H1 (cell line): ENCODE data around the gene TMEM128. TPM values are rescaled to one million over a fixed set of nuclear protein-coding genes. Genes with fewer than 3 reads are reported as not detected.

ENCODE experiments used
- CTCF ChIA-PET: fragments of 300-600 bp; sonication (Branson Sonifier 250); formaldehyde crosslinking; loops from one replicate; lab custom pipeline; 2021; ENCODE audit not compliant: partially characterized antibody; lab: Charles Lee
- POLR2A ChIA-PET: fragments of 300-600 bp; sonication (Branson Sonifier 250); formaldehyde crosslinking; loops from one replicate; lab custom pipeline; 2021; ENCODE audit warnings: inconsistent platforms; ENCODE audit not compliant: partially characterized antibody; lab: Charles Lee
- DNase-seq, 2 experiments: peaks; one replicate each; pipeline versions ENCODE4 v3.0.0 to v3.0.0-alpha.2; 2010 to 2022; ENCODE audit warnings: low spot score in 2 of 2, low read depth in 1 of 2, mixed read lengths in 1 of 2
- FAIRE-seq: peaks from 2 replicates; lab custom pipeline; 2011; peaks lifted over from hg19 to GRCh38; lab: Jason Lieb, UNC
- H2AFZ ChIP-seq: 2 replicates; pipeline ENCODE4 v1.8.1; 2012; ENCODE audit warnings: low read length, inconsistent platforms
- H2AK5ac ChIP-seq: 2 replicates; pipeline ENCODE4 v1.6.1; 2013; ENCODE audit warnings: low read depth, low read length
- H2BK120ac ChIP-seq: replicated peaks from 2 replicates; pipeline ENCODE3; 2013; ENCODE audit warnings: low read depth, low read length, inconsistent platforms
- H2BK12ac ChIP-seq: 2 replicates; pipeline ENCODE4 v1.6.1; 2013; ENCODE audit warnings: low read depth, low read length
- H2BK15ac ChIP-seq: 2 replicates; pipeline ENCODE4 v1.6.1; 2013; ENCODE audit warnings: low read length
- H2BK20ac ChIP-seq: 2 replicates; pipeline ENCODE4 v1.6.1; 2013; ENCODE audit warnings: low read length
- H2BK5ac ChIP-seq: 2 replicates; pipeline ENCODE4 v1.6.1; 2013; ENCODE audit warnings: low read depth, low read length
- H3K14ac ChIP-seq: 2 replicates; pipeline ENCODE4 v1.6.1; 2013; ENCODE audit warnings: inconsistent platforms; ENCODE audit not compliant: insufficient read length
- H3K18ac ChIP-seq: 2 replicates; pipeline ENCODE4 v1.6.1; 2013; ENCODE audit warnings: low read length; ENCODE audit errors: extremely low read depth
- H3K23ac ChIP-seq: 2 replicates; pipeline ENCODE4 v1.6.1; 2013; ENCODE audit warnings: inconsistent platforms; ENCODE audit not compliant: insufficient read length
- H3K23me2 ChIP-seq: 2 replicates; pipeline ENCODE4 v1.6.1; 2013; ENCODE audit warnings: low read depth, low read length
- H3K27ac ChIP-seq: 2 replicates; pipeline ENCODE4 v1.6.1; 2011; ENCODE audit warnings: low read depth, low read length, inconsistent platforms
- H3K27me3 ChIP-seq, 4 experiments: replicated peaks in 1 of 4; 1 replicate in 1 of 4; 2 replicates in 3 of 4; pipeline versions ENCODE4 v1.6.1 to v1.8.1; 2011 to 2013; ENCODE audit warnings: low read length in 3 of 4, mild to moderate bottlenecking in 3 of 4, inconsistent platforms in 2 of 4, mixed read lengths in 2 of 4, moderate library complexity in 1 of 4; ENCODE audit not compliant: control insufficient read depth in 3 of 4, insufficient read depth in 3 of 4; ENCODE audit errors: extremely low read depth in 1 of 4
- H3K36me3 ChIP-seq, 4 experiments: 2 replicates each; pipeline versions ENCODE4 v1.6.1 to v1.8.1; 2011 to 2013; ENCODE audit warnings: mild to moderate bottlenecking in 4 of 4, low read length in 3 of 4, moderate library complexity in 2 of 4, control low read depth in 1 of 4, inconsistent platforms in 1 of 4; ENCODE audit not compliant: insufficient read depth in 4 of 4, control insufficient read depth in 2 of 4
- H3K4ac ChIP-seq: replicated peaks from 2 replicates; pipeline ENCODE3; 2013; ENCODE audit warnings: low read length, low read depth, mixed read lengths, inconsistent platforms; ENCODE audit not compliant: insufficient read length
- H3K4me1 ChIP-seq, 4 experiments: replicated peaks in 1 of 4; 1 replicate in 1 of 4; 2 replicates in 3 of 4; pipeline versions ENCODE4 v1.6.1 to v1.8.1; 2011 to 2013; ENCODE audit warnings: low read length in 3 of 4, inconsistent platforms in 2 of 4, mixed read lengths in 1 of 4; ENCODE audit not compliant: insufficient read depth in 4 of 4, control insufficient read depth in 3 of 4
- H3K4me2 ChIP-seq, 2 experiments: 2 replicates each; pipeline versions ENCODE4 v1.6.1 to v1.8.1; 2011 to 2013; ENCODE audit warnings: low read depth in 2 of 2, low read length in 2 of 2, control low read depth in 1 of 2, inconsistent platforms in 1 of 2, mild to moderate bottlenecking in 1 of 2; ENCODE audit not compliant: insufficient read depth in 1 of 2
- H3K4me3 ChIP-seq, 4 experiments: fragments of 200-600, 300-600 bp in 1 of 4; sonication (generic), shearing (Covaris generic), sonication (Bioruptor Twin) in 1 of 4; 2 replicates each; pipeline versions ENCODE4 v1.5.1 to v1.8.1; 2011 to 2016; ENCODE audit warnings: low read length in 4 of 4, low read depth in 3 of 4, control low read depth in 2 of 4, inconsistent platforms in 2 of 4, mild to moderate bottlenecking in 2 of 4, mixed read lengths in 1 of 4, moderate library complexity in 1 of 4; ENCODE audit not compliant: insufficient read depth in 2 of 4; ENCODE audit errors: extremely low read depth in 1 of 4
- H3K56ac ChIP-seq: replicated peaks from 2 replicates; pipeline ENCODE3; 2013; ENCODE audit warnings: low read depth, mild to moderate bottlenecking, mixed read lengths, low read length, inconsistent platforms; ENCODE audit not compliant: insufficient read length
- H3K79me1 ChIP-seq: 2 replicates; pipeline ENCODE4 v1.6.1; 2013; ENCODE audit warnings: low read depth, low read length, control low read depth
- H3K79me2 ChIP-seq, 2 experiments: 2 replicates each; pipeline versions ENCODE4 v1.6.1 to v1.8.1; 2012 to 2013; ENCODE audit warnings: low read length in 2 of 2, mild to moderate bottlenecking in 2 of 2, inconsistent platforms in 1 of 2; ENCODE audit not compliant: insufficient read depth in 2 of 2, control insufficient read depth in 1 of 2
- H3K9ac ChIP-seq, 4 experiments: replicated peaks in 1 of 4; 1 replicate in 1 of 4; 2 replicates in 3 of 4; pipeline versions ENCODE4 v1.6.1 to v1.8.1; 2011 to 2013; ENCODE audit warnings: low read depth in 3 of 4, low read length in 3 of 4, control low read depth in 2 of 4, mild to moderate bottlenecking in 2 of 4, moderate library complexity in 2 of 4, inconsistent platforms in 1 of 4; ENCODE audit errors: extremely low read depth in 1 of 4
- H3K9me3 ChIP-seq, 2 experiments: 2 replicates each; pipeline versions ENCODE4 v1.6.1 to v1.8.1; 2012 to 2013; ENCODE audit warnings: mild to moderate bottlenecking in 2 of 2, moderate library complexity in 2 of 2, control low read depth in 1 of 2, inconsistent platforms in 1 of 2, low read depth in 1 of 2, low read length in 1 of 2, mixed read lengths in 1 of 2; ENCODE audit not compliant: insufficient read depth in 2 of 2
- H4K20me1 ChIP-seq, 2 experiments: replicated peaks in 1 of 2; 2 replicates each; pipeline versions ENCODE3 to v1.8.1; 2011 to 2013; ENCODE audit warnings: inconsistent platforms in 2 of 2, low read length in 2 of 2, mild to moderate bottlenecking in 1 of 2; ENCODE audit not compliant: insufficient read depth in 2 of 2, control insufficient read depth in 1 of 2
- H4K5ac ChIP-seq: 2 replicates; pipeline ENCODE4 v1.6.1; 2013; ENCODE audit warnings: low read length, low read depth, mixed read lengths, inconsistent platforms; ENCODE audit not compliant: insufficient read length
- H4K8ac ChIP-seq: 2 replicates; pipeline ENCODE4 v1.8.0; 2013; ENCODE audit warnings: mild to moderate bottlenecking, moderate library complexity, low read length, inconsistent platforms; ENCODE audit not compliant: insufficient read depth; ENCODE audit errors: extremely low read depth
- H4K91ac ChIP-seq: replicated peaks from 2 replicates; pipeline ENCODE3; 2013; ENCODE audit warnings: low read length, mixed read lengths, inconsistent platforms; ENCODE audit not compliant: insufficient read length
- JUN ChIP-seq: IDR thresholded peaks from 2 replicates; pipeline ENCODE4 v1.6.1; 2011; ENCODE audit warnings: low read depth, mild to moderate bottlenecking, improper control_type of control experiment, low read length
- WGBS, 2 experiments: shearing (Covaris generic) in 1 of 2; methylation state at CpG; one replicate each; pipeline versions ENCODE4 v1.1.6 to v1.1.7; 2013 to 2015; ENCODE audit warnings: low lambda C conversion rate in 2 of 2, mixed read lengths in 2 of 2, inconsistent platforms in 1 of 2, low coverage in 1 of 2, missing lambda C conversion rate in 1 of 2; ENCODE audit not compliant: insufficient replicate concordance in 2 of 2, insufficient coverage in 1 of 2, insufficient read length in 1 of 2; ENCODE audit errors: extremely low coverage in 1 of 2, missing lambda C conversion rate in 1 of 2; 5-methylcytosine and 5-hydroxymethylcytosine counted together
- polyA plus RNA-seq, 7 experiments: library from polyadenylated mRNA; depleted of rRNA in 3 of 7; stranded (reverse) in 5 of 7; unstranded in 2 of 7; fragments of >200 nt in 5 of 7; fragments of 200-250 nt in 2 of 7; gene quantifications; 1 replicate in 5 of 7; 2 replicates in 1 of 7; 4 replicates in 1 of 7; pipeline versions ENCODE4 v1.2.1 to v1.2.3, GENCODE V29; 2011 to 2013; ENCODE audit warnings: missing spikeins in 2 of 7, mixed read lengths in 2 of 7
- total RNA-seq: library from RNA; stranded (reverse); fragmentation: NEBNext Ultra II Directional; extraction: Animal tissue kit (Norgen Biotek cat#: 25700); gene quantifications from 2 replicates; pipeline ENCODE4 v1.2.1, GENCODE V29; 2021

Gene TMEM128
- total and polyA plus RNA-seq, 2 of the 8 experiments (the other 6 are each of a cell fraction or from before 2014, with no cell fraction given) = 17.7 to 33.6 TPM

DNA sequence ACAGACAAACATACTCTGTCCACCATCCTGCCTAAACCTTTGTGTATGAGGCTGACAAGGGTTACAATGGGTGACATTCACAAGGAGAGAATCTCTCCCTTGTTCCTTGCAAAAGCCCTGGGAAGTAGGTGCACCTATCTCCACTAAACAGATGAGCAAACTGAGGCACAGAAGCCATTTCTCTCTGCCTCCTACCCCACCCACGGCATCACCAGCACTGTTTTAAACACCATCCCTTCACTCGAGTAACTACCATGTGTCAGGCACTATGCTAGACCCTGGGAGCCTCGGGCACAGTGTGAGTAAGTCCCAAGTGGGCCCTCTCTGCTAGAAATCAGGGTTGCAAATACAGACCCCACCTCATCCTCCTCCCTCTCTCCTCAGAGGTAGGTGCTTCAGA lies 41.0 kb upstream of the TMEM128 start:
- Histone ChIP-seq H3K4me1 (peaks cover 0 to 15% (median 4%) of the 10 kb centered on the region in 4 experiments; a peak in 4 of 7 replicates), H3K79me1 (peaks cover 18% of the 10 kb centered on the region), H2BK120ac (no peak overlapping the region), H3K18ac (no peak overlapping the region), H2BK15ac (no peak overlapping the region), H3K4ac (no peak overlapping the region), H3K79me2 (peaks cover 18 to 74% of the 10 kb centered on the region in 2 experiments), H3K14ac (no peak overlapping the region), H4K91ac (no peak overlapping the region), H2AK5ac (no peak overlapping the region; the same call in 1 of the 2 replicates), H2AFZ (no peak overlapping the region), H3K27ac (no peak overlapping the region), H4K20me1 (peaks cover 0 to 28% of the 10 kb centered on the region in 2 experiments), H3K9ac (peak overlapping the region in 3 of 4 experiments; percentile 70 to 86 (median 70); a peak in 6 of 7 replicates), H2BK20ac (no peak overlapping the region), H3K27me3 (no peaks in the 10 kb centered on the region), H4K8ac (no peak overlapping the region), H2BK5ac (no peak overlapping the region), H3K4me3 (peak overlapping the region; percentile 80 to 92 (median 88); a peak in 7 of 8 replicates), H3K56ac (no peak overlapping the region), H4K5ac (no peak overlapping the region), H3K9me3 (no peaks in the 10 kb centered on the region), H3K23me2 (peaks cover 16% of the 10 kb centered on the region), H3K36me3 (peaks cover 5 to 23% (median 16%) of the 10 kb centered on the region in 4 experiments), H3K4me2 (peak overlapping the region; percentile 90 to 95), H3K23ac (no peak overlapping the region), H2BK12ac (no peak overlapping the region)
- DNase-seq = no peak
- ChIA-PET POLR2A (no interaction called here), CTCF (no interaction called here)
- FAIRE-seq = no peak
- 85% methylated on average over 3 of the region's 3 CpGs; no CpG with 5 or more reads in 1 of the 2 experiments for WGBS, 2 experiments
- no peak for TF ChIP-seq JUN
